Dedifferentiated amniotic fluid mesenchymal stem cell (primary cell): ENCODE data around the gene ARRB2.
"Not testable (repeated sequence)": the region's sequence is repeated elsewhere in the genome, so short reads cannot be mapped to it uniquely, and the experiment has no call there.

ENCODE experiments used
- DNase-seq: peaks from one replicate; pipeline ENCODE4 v3.0.0-alpha.2; 2016; ENCODE audit errors: extremely low spot score

Gene ARRB2

DNA sequence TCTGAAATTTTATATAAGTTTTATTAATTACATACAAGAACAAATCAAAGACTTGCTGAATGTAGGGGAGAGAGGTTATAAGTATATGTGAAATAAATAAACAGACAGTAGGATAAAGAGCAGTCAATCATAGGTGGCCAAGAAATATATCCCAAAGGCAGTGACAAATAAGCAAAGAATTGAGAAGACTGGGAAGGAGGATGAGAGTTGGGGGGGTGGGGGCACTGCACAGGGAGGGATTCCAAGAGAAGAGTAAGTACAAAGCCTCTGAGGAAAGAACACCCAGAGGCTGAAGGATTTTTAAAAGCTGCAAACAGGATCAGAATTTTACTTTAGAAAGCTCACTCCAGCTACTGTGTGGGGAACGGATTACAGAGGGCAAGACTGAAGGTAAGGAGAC is 9.3 kb upstream of the ARRB2 start:
- no peak for DNase-seq

- no peak for DNase-seq
These were observed 7.1 kb upstream of the ARRB2 start for GRCh38 chr17:4703330-4703691.

GRCh38 chr17:4704574-4704907 is 5.9 kb upstream of the ARRB2 start:
- DNase-seq = not testable (repeated sequence)

DNA sequence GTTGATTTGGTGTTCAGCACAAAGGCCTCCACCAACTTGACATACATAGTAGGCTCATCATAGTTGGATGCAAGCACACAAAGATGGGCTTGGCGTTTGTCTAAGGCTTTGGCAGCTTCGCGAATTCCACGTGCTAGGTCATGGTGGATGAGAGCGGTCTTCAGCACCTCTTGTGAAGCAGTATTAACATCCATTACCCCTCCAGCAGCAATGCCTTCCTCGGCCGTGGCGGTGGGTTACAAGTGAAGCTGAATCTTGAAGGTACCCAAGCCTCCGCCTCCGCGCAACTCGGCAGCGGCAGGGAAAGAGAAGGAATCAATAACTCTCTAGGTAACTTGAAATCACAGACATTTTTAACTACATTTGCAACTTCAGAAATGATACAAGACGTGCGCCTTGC is 5.4 kb upstream of the ARRB2 start:
- no peak for DNase-seq

GRCh38 chr17:4706121-4706520 is 4.3 kb upstream of the ARRB2 start:
- no peak for DNase-seq

DNA sequence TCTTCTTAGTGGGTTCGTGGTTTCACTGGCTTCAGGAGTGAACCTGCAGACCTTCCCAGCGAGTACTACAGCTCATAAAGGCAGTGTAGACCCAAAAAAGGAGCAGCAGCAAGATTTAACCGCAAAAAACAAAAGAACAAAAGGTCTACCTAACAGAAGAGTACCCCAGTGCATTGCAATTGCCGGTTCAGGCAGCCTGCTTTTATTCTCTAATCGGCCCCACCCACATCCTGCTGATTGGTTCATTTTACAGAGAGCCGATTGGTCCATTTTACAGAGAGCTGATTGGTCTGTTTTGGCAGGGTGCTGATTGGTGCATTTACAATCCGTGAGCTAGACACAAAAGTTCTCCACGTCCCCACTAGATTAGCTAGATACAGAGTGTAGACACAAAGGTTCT is 2.0 kb upstream of the ARRB2 start:
- DNase-seq = no peak

DNA sequence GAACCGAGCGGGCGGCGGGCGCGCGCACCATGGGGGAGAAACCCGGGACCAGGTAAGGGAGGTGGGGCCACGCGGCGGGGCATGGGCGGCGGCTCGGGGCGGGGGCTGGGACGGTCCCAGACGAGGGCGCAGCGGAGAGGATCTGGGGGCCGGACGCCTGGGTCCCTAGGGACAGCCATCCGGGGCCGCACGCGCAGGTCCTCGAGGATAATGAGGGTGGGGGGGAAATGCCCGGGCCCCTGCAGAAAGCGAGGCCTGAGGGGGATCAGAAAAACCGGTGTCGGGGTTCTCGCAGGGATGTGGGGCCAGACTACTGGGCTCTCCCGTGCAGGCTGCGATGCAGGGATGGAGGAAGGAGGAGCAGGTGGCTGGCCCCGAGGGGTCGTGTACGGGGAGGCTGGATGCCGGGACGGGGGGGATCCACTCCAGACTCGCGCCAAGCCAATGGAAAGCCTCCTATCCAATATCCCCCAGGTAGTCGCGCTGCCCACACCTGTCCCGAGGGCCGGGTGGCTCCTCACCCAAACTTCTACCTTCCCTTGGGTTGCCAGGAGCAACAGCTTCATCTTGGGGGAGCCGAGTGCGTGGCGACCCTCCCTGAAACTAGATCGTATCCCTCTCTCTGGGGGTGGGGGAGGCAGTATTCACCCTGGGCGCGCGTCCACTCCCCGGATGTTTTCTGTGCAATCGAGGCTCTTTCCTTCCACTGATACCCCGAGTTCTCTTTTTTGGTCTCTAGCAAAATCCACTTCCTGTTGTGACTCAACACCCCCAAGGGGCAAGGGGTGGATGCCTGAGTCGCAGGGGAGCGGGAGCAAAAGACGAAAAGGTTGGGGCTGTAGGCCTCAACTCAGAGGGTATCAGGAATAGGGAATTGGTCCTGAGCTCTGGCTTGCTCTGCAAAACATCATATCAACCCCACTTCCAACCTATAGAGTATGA is 532 bp downstream of the ARRB2 start:
- DNase-seq = no peak

DNA sequence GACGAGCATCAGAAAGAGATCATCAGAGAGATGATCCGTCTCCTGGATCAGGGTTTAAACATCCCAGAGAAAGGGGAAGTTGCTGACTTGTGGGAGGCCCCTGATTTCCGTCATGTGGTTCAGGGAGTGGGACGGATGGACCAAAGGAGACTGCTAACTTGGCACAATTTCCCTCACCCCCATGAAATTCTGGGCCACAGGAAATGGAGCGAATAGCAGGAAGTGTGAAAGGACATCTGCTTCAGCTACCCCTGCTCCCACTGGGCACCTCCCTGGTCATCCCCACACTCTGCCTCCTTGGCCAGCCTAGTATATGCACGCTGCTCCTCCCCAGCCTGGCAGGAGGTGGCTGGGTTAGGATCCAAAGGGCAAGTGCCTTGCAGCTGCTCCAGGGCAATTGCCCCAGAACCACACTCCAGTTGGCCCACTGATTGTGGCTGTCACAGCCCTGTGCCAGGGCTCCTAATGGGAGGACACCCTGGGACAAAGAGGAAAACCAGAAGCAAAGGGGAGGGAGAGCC is 1.3 kb downstream of the ARRB2 start:
- no peak for DNase-seq

- DNase-seq = no peak
These were observed 2.1 kb downstream of the ARRB2 start for GRCh38 chr17:4712526-4712925.

DNA sequence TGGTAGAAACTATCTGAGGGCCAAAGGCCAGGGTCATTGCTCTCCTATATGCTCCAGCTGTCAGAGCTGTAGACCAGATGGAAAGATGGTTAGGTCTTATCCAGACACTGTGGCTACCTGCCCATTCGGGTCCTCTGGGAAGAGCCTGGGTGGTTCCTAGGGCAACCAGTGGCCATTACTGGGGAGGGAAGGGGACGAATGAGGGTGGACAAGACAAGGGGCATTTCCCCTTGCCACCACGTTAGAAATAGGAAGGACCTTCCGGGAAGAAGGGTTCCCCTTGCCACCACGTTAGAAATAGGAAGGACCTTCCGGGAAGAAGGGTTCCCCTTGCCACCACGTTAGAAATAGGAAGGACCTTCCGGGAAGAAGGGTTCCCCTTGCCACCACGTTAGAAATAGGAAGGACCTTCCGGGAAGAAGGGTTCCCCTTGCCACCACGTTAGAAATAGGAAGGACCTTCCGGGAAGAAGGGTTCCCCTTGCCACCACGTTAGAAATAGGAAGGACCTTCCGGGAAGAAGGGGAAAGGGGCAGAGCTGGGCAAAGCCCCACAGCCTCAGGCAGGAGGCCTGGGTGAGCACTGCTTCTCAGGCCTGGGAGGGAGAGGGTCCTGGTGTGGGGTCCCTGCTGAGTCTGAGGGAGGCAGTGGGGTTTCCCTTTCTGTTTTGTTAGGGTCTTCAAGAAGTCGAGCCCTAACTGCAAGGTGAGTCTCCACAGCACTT is 4.1 kb downstream of the ARRB2 start:
- DNase-seq = not testable (repeated sequence)

DNA sequence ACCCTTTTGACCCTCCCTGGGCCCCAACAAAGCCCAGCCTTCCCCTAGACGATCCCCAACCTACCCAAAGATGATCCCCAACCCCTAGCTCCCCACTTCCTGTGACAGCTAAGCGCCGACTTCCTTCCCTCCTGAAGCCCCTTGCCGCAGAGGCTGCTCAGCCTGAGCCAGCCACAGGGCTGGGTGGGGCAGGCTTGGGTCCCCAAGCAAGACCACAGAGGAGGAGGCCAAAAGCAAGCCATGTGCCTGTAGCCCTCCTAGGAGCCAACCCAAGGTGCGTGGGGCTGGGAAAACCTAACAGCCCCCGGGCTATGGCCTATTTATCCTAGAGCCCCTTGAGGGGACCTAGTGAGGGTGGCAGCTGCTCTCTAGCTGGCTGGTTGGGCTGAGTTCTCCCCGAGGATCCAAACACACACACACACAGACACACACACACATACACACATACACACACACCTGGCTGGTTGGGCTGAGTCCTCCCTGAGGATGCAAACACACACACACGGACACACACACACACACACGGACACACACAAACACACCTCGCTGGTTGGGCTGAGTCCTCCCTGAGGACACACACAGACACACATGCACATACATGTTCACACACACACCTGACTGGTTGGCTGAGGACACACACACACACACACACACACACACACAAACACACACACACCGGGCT is 4.8 kb downstream of the ARRB2 start:
- DNase-seq = no peak

DNA sequence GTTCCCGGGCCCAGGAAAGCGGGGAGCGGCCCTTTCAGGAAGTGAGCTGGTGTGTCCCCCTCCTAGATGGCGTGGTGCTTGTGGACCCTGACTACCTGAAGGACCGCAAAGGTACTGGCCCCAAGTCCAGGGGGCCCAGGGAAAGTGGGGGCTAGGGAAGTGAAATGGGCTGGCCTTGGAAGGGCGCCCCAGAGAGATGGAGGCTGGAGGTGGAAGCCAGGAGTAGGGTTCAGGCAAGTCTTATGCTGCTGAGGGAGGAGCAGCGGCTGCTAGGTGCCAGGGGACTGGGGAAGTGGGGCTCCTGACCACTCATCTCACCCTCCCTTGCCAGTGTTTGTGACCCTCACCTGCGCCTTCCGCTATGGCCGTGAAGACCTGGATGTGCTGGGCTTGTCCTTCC is 5.6 kb downstream of the ARRB2 start:
- DNase-seq = no peak

- no peak for DNase-seq
These were observed 7.4 kb downstream of the ARRB2 start for GRCh38 chr17:4717791-4718190.

GRCh38 chr17:4718276-4718675 is 7.8 kb downstream of the ARRB2 start:
- no peak for DNase-seq

DNA sequence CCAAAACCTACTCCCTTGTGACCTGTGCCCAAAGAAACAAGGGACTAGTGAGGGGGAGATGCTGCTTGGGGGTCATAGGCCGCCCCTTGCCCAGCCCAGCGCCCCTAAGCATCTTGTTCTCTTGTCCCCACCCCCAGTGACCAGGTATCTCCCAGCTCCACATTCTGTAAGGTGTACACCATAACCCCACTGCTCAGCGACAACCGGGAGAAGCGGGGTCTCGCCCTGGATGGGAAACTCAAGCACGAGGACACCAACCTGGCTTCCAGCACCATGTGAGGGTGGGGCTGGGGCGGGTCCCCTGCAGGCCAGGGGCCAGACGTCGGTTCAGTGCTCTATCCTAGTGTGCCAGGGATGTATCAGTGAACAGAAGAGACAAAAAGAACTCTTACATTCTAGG is 8.7 kb downstream of the ARRB2 start:
- DNase-seq = no peak

DNA sequence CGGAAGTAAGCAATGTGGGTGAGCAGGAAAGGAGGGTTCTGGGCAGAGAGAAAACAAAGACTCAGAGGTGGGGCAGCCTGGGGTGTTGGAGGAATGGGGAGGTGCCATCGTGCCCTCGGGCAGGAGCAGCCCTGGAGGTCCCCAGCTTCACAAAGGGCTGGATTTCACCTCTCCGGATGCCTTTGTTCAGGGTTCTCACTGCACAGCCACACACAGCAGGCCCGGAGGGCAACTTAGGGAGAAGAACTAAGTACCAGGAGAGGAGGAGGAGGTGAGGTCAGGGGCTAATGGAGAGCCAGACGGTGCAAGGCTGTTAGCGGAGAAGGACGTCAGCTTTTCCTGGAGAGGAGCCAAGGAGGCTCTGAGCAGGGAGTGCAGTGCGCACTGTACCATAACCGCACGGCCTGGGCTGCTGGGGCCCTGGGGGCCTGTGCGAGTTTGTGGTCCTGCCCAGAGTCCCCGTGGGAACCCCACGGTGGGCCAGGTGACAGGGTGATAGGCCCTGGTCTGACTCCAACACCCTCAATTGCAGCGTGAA is 9.3 kb downstream of the ARRB2 start:
- no peak for DNase-seq

GRCh38 chr17:4720787-4721186 is 10.4 kb downstream of the ARRB2 start:
- no peak for DNase-seq

GRCh38 chr17:4721203-4722135 is 11.0 kb downstream of the ARRB2 start:
- no peak for DNase-seq

DNA sequence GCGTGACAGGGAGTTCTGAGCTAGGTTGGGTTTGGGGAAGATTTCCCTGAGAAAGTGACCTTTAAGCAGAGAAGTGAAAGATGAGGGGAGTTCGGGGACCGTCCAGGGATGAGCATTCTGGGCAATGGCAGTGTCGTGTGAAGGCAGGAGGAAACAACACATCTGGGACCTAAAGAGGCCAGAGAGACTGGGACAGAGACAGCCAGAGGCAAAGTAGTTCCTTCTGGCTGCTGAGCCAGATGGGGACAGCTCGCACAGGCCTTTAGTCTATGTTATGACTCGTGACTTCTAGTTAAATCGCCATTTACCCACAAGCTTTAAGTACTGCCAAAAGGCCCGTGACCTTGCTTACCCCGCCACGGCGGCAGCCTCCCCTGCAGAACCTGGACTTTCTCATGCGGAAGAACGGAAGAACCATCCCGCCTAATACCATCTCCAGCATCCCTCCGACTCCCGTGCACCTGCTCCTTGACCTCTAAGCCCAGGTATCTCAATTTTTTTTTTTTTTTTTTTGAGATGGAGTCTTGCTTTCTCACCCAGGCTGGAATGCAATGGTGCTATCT is 12.3 kb downstream of the ARRB2 start:
- no peak for DNase-seq

- DNase-seq = no peak
These were observed 14.2 kb downstream of the ARRB2 start for GRCh38 chr17:4724650-4725049.
